HUES64 (cell line): ENCODE measurements around the gene KIF1C.

Source experiments
- H3K27ac ChIP-seq: 2 replicates; pipeline ENCODE4 v1.7.0; 2013; ENCODE audit warnings: low read depth, low read length, inconsistent platforms
- H3K27me3 ChIP-seq: 2 replicates; pipeline ENCODE4 v1.6.1; 2013; ENCODE audit warnings: mild to moderate bottlenecking, low read length; ENCODE audit not compliant: insufficient read depth
- H3K36me3 ChIP-seq: 2 replicates; pipeline ENCODE4 v1.6.1; 2013; ENCODE audit warnings: mild to moderate bottlenecking, low read length; ENCODE audit not compliant: insufficient read depth
- H3K4me1 ChIP-seq: 2 replicates; pipeline ENCODE4 v1.6.1; 2013; ENCODE audit warnings: mild to moderate bottlenecking, low read length, moderate library complexity; ENCODE audit not compliant: insufficient read depth
- H3K4me3 ChIP-seq: 2 replicates; pipeline ENCODE4 v1.5.1; 2013; ENCODE audit warnings: mild to moderate bottlenecking, low read length, moderate library complexity
- H3K9ac ChIP-seq: 2 replicates; pipeline ENCODE4 v1.6.1; 2013; ENCODE audit warnings: mild to moderate bottlenecking, low read depth, low read length
- H3K9me3 ChIP-seq: 2 replicates; pipeline ENCODE4 v1.6.1; 2013; ENCODE audit warnings: low read depth, low read length; ENCODE audit not compliant: insufficient read depth
- WGBS: fragments of 150-250, 120-280 bp; methylation state at CpG from one replicate; pipeline ENCODE4 v1.1.7; 2013; ENCODE audit warnings: missing lambda C conversion rate; 5-methylcytosine and 5-hydroxymethylcytosine counted together

The KIF1C gene

GRCh38 chr17:4986951-4987766 is 10.6 kb upstream of the KIF1C start, which contains the start of gene CAMTA2:
CAMTA2 (minus strand) TSS chr17:4987675; CDS start chr17:4986222, 1,453 bp downstream.
- Histone ChIP-seq H3K9me3 (no peaks in the 10 kb centered on the region), H3K4me3 (peak within 1 kb of the TSS; percentile 71), H3K27me3 (peaks cover 11% of the 10 kb centered on the region; the same call in 1 of the 2 replicates), H3K36me3 (no peaks in the 10 kb centered on the region), H3K9ac (peak within 1 kb of the TSS; percentile 18), H3K4me1 (peaks cover 9% of the 10 kb centered on the region; the same call in 1 of the 2 replicates), H3K27ac (no peak within 1 kb of the TSS; the same call in 1 of the 2 replicates)
- 2% methylated on average over 78 of the region's 78 CpGs for WGBS

- WGBS, result 26% methylated on average over 30 of the region's 30 CpGs
- no peaks in the 10 kb centered on the region for H3K36me3 ChIP-seq
- peaks cover 11% of the 10 kb centered on the region; the same call in 1 of the 2 replicates for H3K27me3 ChIP-seq
- H3K9me3 ChIP-seq, result no peaks in the 10 kb centered on the region
- H3K27ac ChIP-seq, result no peak overlapping the region
- peaks cover 9% of the 10 kb centered on the region; the same call in 1 of the 2 replicates for H3K4me1 ChIP-seq
- H3K4me3 ChIP-seq, result peak overlapping the region; percentile 71
- H3K9ac ChIP-seq, result peak overlapping the region; percentile 18; the same call in 1 of the 2 replicates
Measured at GRCh38 chr17:4987767-4988567, 9.8 kb upstream of the KIF1C start.

DNA sequence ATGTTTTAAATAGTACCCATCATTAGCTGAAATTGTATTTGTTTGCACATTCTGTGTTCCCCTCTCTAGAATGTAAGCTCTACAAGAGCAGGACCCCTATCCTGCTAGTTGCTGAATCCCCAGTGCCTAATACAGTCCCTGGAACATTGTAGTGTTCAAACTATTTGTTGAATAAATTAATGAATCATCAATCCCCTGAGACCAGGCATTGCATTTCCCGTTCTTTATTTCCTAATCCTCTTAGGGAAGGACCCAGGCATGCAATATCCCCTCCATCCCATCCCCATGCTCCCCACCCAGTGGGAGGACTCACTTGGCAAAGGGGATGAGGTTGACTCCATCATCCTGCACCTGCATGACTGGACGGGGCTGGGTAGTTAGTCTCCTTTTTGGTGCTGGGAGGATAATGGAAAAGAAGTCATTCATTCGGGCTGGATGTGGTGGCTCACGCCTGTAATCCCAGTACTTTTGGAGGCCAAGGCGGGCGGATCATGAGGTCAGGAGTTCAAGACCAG is 3.6 kb upstream of the KIF1C start:
- H3K9me3 ChIP-seq, result no peaks in the 10 kb centered on the region
- peaks cover 2% of the 10 kb centered on the region for H3K4me1 ChIP-seq
- no peaks in the 10 kb centered on the region for H3K36me3 ChIP-seq
- no peak overlapping the region for H3K27ac ChIP-seq
- H3K27me3 ChIP-seq, result peaks cover 22% of the 10 kb centered on the region
- H3K9ac ChIP-seq, result no peak overlapping the region
- H3K4me3 ChIP-seq, result no peak overlapping the region
- 92% methylated on average over 6 of the region's 6 CpGs for WGBS

DNA sequence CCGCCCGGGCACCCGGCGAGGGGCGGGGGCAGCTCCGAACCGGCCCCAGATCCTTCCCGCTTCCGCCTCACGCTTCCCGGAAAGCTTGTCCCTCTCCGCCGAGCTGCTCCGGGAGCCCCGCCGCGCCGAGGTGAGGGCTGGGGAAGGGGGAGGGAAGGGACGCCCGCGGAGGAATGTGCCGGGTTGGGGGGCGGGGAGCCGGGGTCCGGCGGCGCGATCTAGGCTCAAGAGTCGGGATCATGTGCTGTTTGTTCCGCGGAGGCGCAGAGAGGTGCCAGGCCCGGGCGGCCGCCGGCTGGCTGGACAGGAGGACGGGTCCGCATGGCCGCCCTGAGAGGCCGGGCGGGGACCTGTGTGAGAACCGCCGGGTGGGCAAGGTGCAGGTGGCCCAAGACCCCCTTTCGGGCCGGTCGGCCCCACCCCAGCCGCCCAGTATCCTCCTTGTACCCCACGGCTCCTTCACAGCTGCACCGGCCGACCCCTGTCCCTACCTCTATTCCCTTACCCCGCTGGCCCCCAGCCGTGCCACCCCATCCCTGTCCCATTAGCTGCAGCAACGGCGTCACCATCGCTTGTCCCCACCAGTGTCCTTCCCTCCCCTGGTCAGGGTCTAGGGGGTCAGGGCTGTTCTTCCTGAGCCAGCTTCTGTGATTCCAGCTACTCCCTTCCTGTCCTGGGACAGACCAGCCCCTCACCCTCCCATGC is 429 bp downstream of the KIF1C start:
- Histone ChIP-seq H3K27me3 (peaks cover 20% of the 10 kb centered on the region), H3K9ac (peak overlapping the region; percentile 60), H3K27ac (peak overlapping the region; percentile 77), H3K36me3 (peaks cover 26% of the 10 kb centered on the region), H3K9me3 (no peaks in the 10 kb centered on the region), H3K4me3 (peak overlapping the region; percentile 62), H3K4me1 (peaks cover 12% of the 10 kb centered on the region)
- under 1% methylated on average over 55 of the region's 55 CpGs for WGBS

GRCh38 chr17:4998732-4999429 is 1.1 kb downstream of the KIF1C start:
- Histone ChIP-seq H3K36me3 (peaks cover 33% of the 10 kb centered on the region), H3K9me3 (no peaks in the 10 kb centered on the region), H3K4me3 (peak overlapping the region; percentile 62), H3K4me1 (peaks cover 12% of the 10 kb centered on the region), H3K27me3 (peaks cover 20% of the 10 kb centered on the region), H3K27ac (no peak overlapping the region), H3K9ac (peak overlapping the region; percentile 60)
- 18% methylated on average over 13 of the region's 14 CpGs for whole genome bisulfite sequencing

DNA sequence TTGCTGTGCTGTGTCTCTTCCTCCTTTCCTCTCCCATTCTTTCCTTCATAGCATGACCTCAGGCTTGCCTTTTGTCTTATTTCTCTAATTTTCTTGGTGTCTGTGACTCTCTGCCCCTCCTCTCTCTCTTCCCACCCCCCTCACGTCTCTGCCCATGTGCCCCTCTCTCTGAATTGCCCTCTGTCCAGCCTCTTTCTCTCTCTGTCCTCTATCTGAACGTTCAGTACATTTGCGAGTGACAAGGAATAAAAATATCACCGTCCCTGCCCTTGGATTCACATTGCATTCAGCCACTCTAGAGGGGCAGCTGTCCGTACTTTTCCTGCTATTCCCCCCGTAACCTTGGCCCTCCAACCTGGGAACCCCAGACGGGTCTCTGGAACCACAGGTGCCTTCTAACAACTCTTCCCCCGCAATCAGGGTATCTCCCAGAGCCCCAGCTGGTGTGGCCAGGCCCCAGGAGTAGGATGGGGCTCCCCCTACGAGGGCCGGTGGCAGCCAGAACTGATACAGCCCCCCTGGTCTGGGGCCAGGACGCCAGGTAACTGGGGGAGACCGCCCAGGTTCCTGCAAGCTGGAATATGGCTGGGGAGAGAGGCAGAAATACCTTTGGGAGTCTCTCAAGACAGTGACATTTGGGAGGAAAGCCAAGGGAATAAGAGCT is 1.8 kb downstream of the KIF1C start:
- peak overlapping the region; percentile 62 for H3K4me3 ChIP-seq
- peaks cover 12% of the 10 kb centered on the region for H3K4me1 ChIP-seq
- peaks cover 16% of the 10 kb centered on the region for H3K27me3 ChIP-seq
- peaks cover 40% of the 10 kb centered on the region for H3K36me3 ChIP-seq
- peak overlapping the region; percentile 49; the same call in 1 of the 2 replicates for H3K9ac ChIP-seq
- H3K9me3 ChIP-seq, result no peaks in the 10 kb centered on the region
- WGBS, result 74% methylated on average over 12 of the region's 12 CpGs
- H3K27ac ChIP-seq, result no peak overlapping the region

DNA sequence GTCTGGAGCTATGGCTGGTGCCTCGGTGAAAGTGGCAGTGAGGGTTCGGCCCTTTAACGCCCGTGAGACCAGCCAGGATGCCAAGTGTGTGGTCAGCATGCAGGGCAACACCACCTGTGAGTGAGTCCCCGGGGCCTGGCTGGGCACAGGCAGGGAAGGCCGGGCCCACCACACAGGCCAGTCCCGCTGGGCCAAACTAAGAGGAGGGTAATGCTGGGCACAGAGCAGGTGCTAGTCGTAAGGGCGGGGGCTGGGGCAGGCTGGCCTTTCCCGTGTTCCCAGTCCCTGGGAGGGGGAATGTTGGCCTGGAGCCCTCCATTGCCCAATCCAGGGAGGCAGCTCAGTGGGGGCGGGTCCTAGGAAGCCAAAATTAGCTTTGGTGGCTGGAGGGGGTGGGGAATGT is 2.5 kb downstream of the KIF1C start:
- Histone ChIP-seq H3K27me3 (peaks cover 14% of the 10 kb centered on the region), H3K9me3 (no peaks in the 10 kb centered on the region), H3K4me1 (peaks cover 12% of the 10 kb centered on the region), H3K27ac (no peak overlapping the region), H3K4me3 (no peak overlapping the region), H3K36me3 (peaks cover 46% of the 10 kb centered on the region), H3K9ac (no peak overlapping the region)
- WGBS, result 79% methylated on average over 11 of the region's 11 CpGs

GRCh38 chr17:5002121-5002788 is 4.5 kb downstream of the KIF1C start:
- Histone ChIP-seq H3K4me3 (no peak overlapping the region), H3K27ac (no peak overlapping the region), H3K4me1 (peaks cover 12% of the 10 kb centered on the region), H3K36me3 (peaks cover 64% of the 10 kb centered on the region), H3K9me3 (no peaks in the 10 kb centered on the region), H3K9ac (no peak overlapping the region), H3K27me3 (no peaks in the 10 kb centered on the region)
- WGBS, result 96% methylated on average over 20 of the region's 20 CpGs

- no peak overlapping the region for H3K4me3 ChIP-seq
- no peak overlapping the region for H3K9ac ChIP-seq
- H3K9me3 ChIP-seq, result no peaks in the 10 kb centered on the region
- H3K4me1 ChIP-seq, result peaks cover 12% of the 10 kb centered on the region
- H3K27ac ChIP-seq, result no peak overlapping the region
- 95% methylated on average over 17 of the region's 18 CpGs for WGBS
- H3K27me3 ChIP-seq, result no peaks in the 10 kb centered on the region
- peaks cover 75% of the 10 kb centered on the region for H3K36me3 ChIP-seq
Measured at GRCh38 chr17:5003214-5003867, 5.6 kb downstream of the KIF1C start.
